ENCODE results near the gene GNAQ. TPM values are rescaled to one million over a fixed set of nuclear protein-coding genes. Genes with fewer than 3 reads are reported as not detected.

The GNAQ gene
- total and polyA plus RNA-seq, 2 experiments from 2014 or later: 21.1 to 43.1 TPM

DNA sequence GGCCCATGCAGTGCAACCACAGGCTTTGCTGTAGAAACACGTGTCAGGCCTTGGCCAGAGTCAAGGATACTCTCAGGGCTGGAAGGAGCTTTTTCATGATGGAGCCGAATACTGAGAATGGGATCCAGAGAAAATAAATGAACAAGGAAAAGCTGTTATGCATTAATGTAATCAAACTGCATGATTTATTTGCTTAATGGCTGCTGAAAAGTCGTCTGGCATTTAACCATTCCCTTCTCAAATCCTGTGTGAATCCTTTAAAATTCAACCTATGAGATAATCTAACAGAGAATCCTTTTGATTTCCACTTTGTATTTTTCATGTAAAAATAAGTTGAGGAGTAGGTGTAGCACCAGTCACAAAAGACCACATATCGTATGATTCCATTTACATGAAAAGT lies 359.4 kb downstream of the GNAQ start:
- Histone ChIP-seq H3K4me1 (ENCODE audit: insufficient read depth) (no peaks in the 10 kb centered on the region), H3K27me3 (ENCODE audit: insufficient read depth) (no peaks in the 10 kb centered on the region), H3K36me3 (ENCODE audit: insufficient read depth) (no peaks in the 10 kb centered on the region), H3K27ac (ENCODE audit: low read depth) (no peak overlapping the region), H3F3A (replicated peaks; ENCODE audit: low read depth) (no peaks in the 10 kb centered on the region), H2AFZ (no peak overlapping the region), H4K20me1 (replicated peaks; ENCODE audit: insufficient read depth) (no peaks in the 10 kb centered on the region), H3K9me2 (ENCODE audit: insufficient read depth) (peaks cover 5% of the 10 kb centered on the region; the same call in 1 of the 2 replicates), H3K4me3 (no peak overlapping the region), H3K4me2 (no peak overlapping the region), H3K79me2 (replicated peaks; ENCODE audit: insufficient read depth) (no peaks in the 10 kb centered on the region)
- Mint-ChIP-seq H3K9me3 (no peaks in the 10 kb centered on the region), H3K36me3 (ENCODE audit: low read depth) (no peaks in the 10 kb centered on the region), H3K27me3 (ENCODE audit: insufficient read depth, low read depth, poor library complexity) (peaks cover 3% of the 10 kb centered on the region), H3K4me3 (no peak overlapping the region), H3K27ac (no peak overlapping the region), H3K4me1 (no peaks in the 10 kb centered on the region)
- TF ChIP-seq ZNF114 (CRISPR knock-in tag; IDR thresholded peaks at IDR 0.05) (no peak), EZH2phosphoT487 (IDR thresholded peaks at IDR 0.05; ENCODE audit: unreplicated experiment) (no peak), ETS1 (IDR thresholded peaks at IDR 0.05) (no peak), REST (IDR thresholded peaks at IDR 0.05; ENCODE audit: unreplicated experiment) (no peak), EZH2 (IDR thresholded peaks at IDR 0.05; ENCODE audit: low read depth, unreplicated experiment) (no peak), NANOG (IDR thresholded peaks at IDR 0.05; ENCODE audit: borderline replicate concordance) (no peak), ZNF462 (CRISPR knock-in tag; IDR thresholded peaks at IDR 0.05) (no peak), JUNB (IDR thresholded peaks at IDR 0.05; ENCODE audit: unreplicated experiment) (no peak), POLR2AphosphoS5 (IDR thresholded peaks at IDR 0.05; ENCODE audit: low read depth) (no peak), ZNF331 (CRISPR knock-in tag; IDR thresholded peaks at IDR 0.05; ENCODE audit: low read depth) (no peak), STAT1 (IDR thresholded peaks at IDR 0.05; ENCODE audit: unreplicated experiment) (no peak), CREB1 (CRISPR knock-in tag; IDR thresholded peaks at IDR 0.05; ENCODE audit: low read depth) (no peak), CTCF (conservative IDR thresholded peaks at IDR 0.05; ENCODE audit: low read depth in 2 of 2) (no peak)
- DNase-seq (ENCODE audit: low spot score) (no peak), ATAC-seq (no peak)
